Fibroblast of lung (primary cell): ENCODE results near the gene POFUT2. TPM values are rescaled to one million over a fixed set of nuclear protein-coding genes. Genes with fewer than 3 reads are reported as not detected.

Source experiments
- DNase-seq, 2 donors: peaks; one replicate each; pipeline versions ENCODE4 v3.0.0 to v3.0.0-alpha.2; 2010; ENCODE audit warnings: low read depth in 2 of 2
- H2AFZ ChIP-seq: 2 replicates; pipeline ENCODE4 v1.5.1; 2012; ENCODE audit warnings: low read length, control low read depth, inconsistent platforms
- H3K27ac ChIP-seq: 2 replicates; pipeline ENCODE4 v1.5.1; 2011; ENCODE audit warnings: low read length, control low read depth; ENCODE audit not compliant: insufficient read depth
- H3K27me3 ChIP-seq: 2 replicates; pipeline ENCODE4 v1.5.1; 2011; ENCODE audit warnings: mild to moderate bottlenecking, low read length; ENCODE audit not compliant: control insufficient read depth, insufficient read depth
- H3K36me3 ChIP-seq: 2 replicates; pipeline ENCODE4 v1.5.1; 2011; ENCODE audit warnings: low read length; ENCODE audit not compliant: control insufficient read depth, insufficient read depth
- H3K4me1 ChIP-seq: 2 replicates; pipeline ENCODE4 v1.5.1; 2011; ENCODE audit warnings: low read length; ENCODE audit not compliant: control insufficient read depth, insufficient read depth; ENCODE audit errors: extremely low read depth
- H3K4me2 ChIP-seq: 2 replicates; pipeline ENCODE4 v1.5.1; 2011; ENCODE audit warnings: low read length, control low read depth; ENCODE audit not compliant: insufficient read depth; ENCODE audit errors: extremely low read depth
- H3K4me3 ChIP-seq, 4 experiments: fragments of 200-600 bp in 1 of 4; sonication (generic) in 1 of 4; replicated peaks in 1 of 4; 2 replicates each; pipeline ENCODE4 v1.5.1; 2011 to 2016; ENCODE audit warnings: low read length in 4 of 4, low read depth in 3 of 4, mild to moderate bottlenecking in 3 of 4, control low read depth in 2 of 4, inconsistent platforms in 1 of 4, mixed read lengths in 1 of 4; ENCODE audit not compliant: insufficient read depth in 1 of 4; ENCODE audit errors: control extremely low read depth in 1 of 4
- H3K79me2 ChIP-seq: 2 replicates; pipeline ENCODE4 v1.5.1; 2012; ENCODE audit warnings: mild to moderate bottlenecking, low read length, inconsistent platforms; ENCODE audit not compliant: control insufficient read depth, insufficient read depth
- H3K9ac ChIP-seq: 2 replicates; pipeline ENCODE4 v1.5.1; 2011; ENCODE audit warnings: mild to moderate bottlenecking, low read length, control low read depth; ENCODE audit not compliant: insufficient read depth
- H3K9me3 ChIP-seq: 2 replicates; pipeline ENCODE4 v1.5.1; 2012; ENCODE audit warnings: low read depth, low read length; ENCODE audit not compliant: control insufficient read depth, insufficient read depth
- H4K20me1 ChIP-seq: 2 replicates; pipeline ENCODE4 v1.5.1; 2011; ENCODE audit warnings: low read length; ENCODE audit not compliant: control insufficient read depth, insufficient read depth; ENCODE audit errors: extremely low read depth
- CTCF ChIP-seq, 2 donors: IDR thresholded peaks in 1 of 2; conservative IDR thresholded peaks in 1 of 2; 1 replicate in 1 of 2; 2 replicates in 1 of 2; pipeline ENCODE4 v1.5.1; 2011 to 2012; ENCODE audit warnings: low read length in 2 of 2, control low read depth in 1 of 2, inconsistent platforms in 1 of 2, low read depth in 1 of 2, mild to moderate bottlenecking in 1 of 2
- EZH2 ChIP-seq: IDR thresholded peaks from 2 replicates; pipeline ENCODE4 v1.5.1; 2012; ENCODE audit warnings: low read length, control low read depth, mild to moderate bottlenecking; ENCODE audit errors: missing control alignments
- polyA plus RNA-seq, 2 donors: library from polyadenylated mRNA; depleted of rRNA in 1 of 2; stranded (reverse) in 1 of 2; unstranded in 1 of 2; fragments of >200 nt; gene quantifications; 2 replicates each; pipeline ENCODE4 v1.2.1, GENCODE V29; 2011 to 2012; ENCODE audit warnings: missing spikeins in 1 of 2
- total RNA-seq: library from RNA; depleted of rRNA; stranded (reverse); fragments of >200 nt; gene quantifications from 2 replicates; pipeline ENCODE4 v1.2.1, GENCODE V29; 2014

The POFUT2 gene
- total and polyA plus RNA-seq, 2 donors (not counting 1 experiment from before 2014, with no cell fraction given): 56.0 to 60.3 TPM

GRCh38 chr21:45328198-45329091 lies 40.8 kb upstream of the POFUT2 start:
- no peak overlapping the region for H3K9ac ChIP-seq
- TF ChIP-seq EZH2 (no peak), CTCF (conservative IDR thresholded peaks at IDR 0.05 in 1 of 2, IDR thresholded peaks at IDR 0.05 in 1 of 2; ENCODE audit: low read depth in 1 of 2, low read length in 2 of 2) (no peak)
- H3K36me3 ChIP-seq: no peaks in the 10 kb centered on the region
- no peaks in the 10 kb centered on the region for H4K20me1 ChIP-seq
- no peaks in the 10 kb centered on the region for H3K79me2 ChIP-seq
- H3K4me2 ChIP-seq: no peak overlapping the region
- no peaks in the 10 kb centered on the region for H3K27me3 ChIP-seq
- H2AFZ ChIP-seq: no peak overlapping the region
- no peak overlapping the region for H3K27ac ChIP-seq
- no peak overlapping the region for H3K4me3 ChIP-seq
- no peaks in the 10 kb centered on the region for H3K9me3 ChIP-seq
- H3K4me1 ChIP-seq: peaks cover 17% of the 10 kb centered on the region
- DNase-seq: no peak

- no peaks in the 10 kb centered on the region for H3K79me2 ChIP-seq
- no peak overlapping the region for H3K27ac ChIP-seq
- H2AFZ ChIP-seq: no peak overlapping the region
- H3K4me1 ChIP-seq: peaks cover 20% of the 10 kb centered on the region
- no peak overlapping the region for H3K4me2 ChIP-seq
- DNase-seq: no peak
- H3K9ac ChIP-seq: no peak overlapping the region
- H3K36me3 ChIP-seq: no peaks in the 10 kb centered on the region
- no peak overlapping the region for H3K4me3 ChIP-seq
- H4K20me1 ChIP-seq: no peaks in the 10 kb centered on the region
- no peak for TF ChIP-seq EZH2
- TF ChIP-seq CTCF (conservative IDR thresholded peaks at IDR 0.05 in 1 of 2, IDR thresholded peaks at IDR 0.05 in 1 of 2; ENCODE audit: low read depth in 1 of 2, low read length in 2 of 2): no peak
- no peaks in the 10 kb centered on the region for H3K9me3 ChIP-seq
- no peaks in the 10 kb centered on the region for H3K27me3 ChIP-seq
These were observed 39.9 kb upstream of the POFUT2 start for GRCh38 chr21:45327441-45328197.

DNA sequence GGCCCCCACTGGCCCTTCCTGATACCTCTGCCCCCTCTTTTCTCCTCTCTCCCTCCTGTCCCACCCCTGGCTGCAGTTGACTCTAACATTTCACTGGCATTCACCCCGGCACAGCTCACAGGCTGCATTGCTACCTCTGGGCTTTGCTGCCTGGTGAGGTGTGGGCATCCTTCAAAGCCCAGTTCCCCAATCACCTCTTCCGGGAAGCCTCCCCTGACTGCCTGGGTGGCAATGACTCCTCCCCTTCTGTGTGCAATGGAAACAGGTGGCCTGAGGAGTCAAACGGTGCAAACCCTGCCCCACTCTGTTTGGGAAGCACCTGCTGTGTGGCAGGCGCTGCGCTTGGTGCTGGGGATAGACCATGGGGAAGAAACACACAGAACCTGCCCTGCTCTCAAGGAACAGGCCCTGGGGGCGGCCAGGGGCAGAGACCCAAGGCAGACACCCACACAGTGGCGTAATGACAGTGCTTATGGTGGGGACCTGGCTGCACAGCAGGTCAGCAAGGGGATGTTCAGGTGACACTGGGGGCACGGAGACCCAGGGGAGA lies 39.3 kb upstream of the POFUT2 start:
- TF ChIP-seq EZH2 (no peak), CTCF (conservative IDR thresholded peaks at IDR 0.05 in 1 of 2, IDR thresholded peaks at IDR 0.05 in 1 of 2; ENCODE audit: low read depth in 1 of 2, low read length in 2 of 2) (no peak)
- H3K4me1 ChIP-seq: peaks cover 20% of the 10 kb centered on the region
- no peaks in the 10 kb centered on the region for H3K36me3 ChIP-seq
- no peak overlapping the region for H3K4me2 ChIP-seq
- H4K20me1 ChIP-seq: no peaks in the 10 kb centered on the region
- H2AFZ ChIP-seq: no peak overlapping the region
- H3K9ac ChIP-seq: no peak overlapping the region
- H3K79me2 ChIP-seq: no peaks in the 10 kb centered on the region
- no peaks in the 10 kb centered on the region for H3K27me3 ChIP-seq
- H3K9me3 ChIP-seq: no peaks in the 10 kb centered on the region
- DNase-seq: no peak
- no peak overlapping the region for H3K27ac ChIP-seq
- H3K4me3 ChIP-seq: no peak overlapping the region
